LNCAP (cell line): ENCODE results near the gene CARHSP1.

Source experiments
- CTCF ChIP-seq: fragments of 450-650 bp; IDR thresholded peaks from 2 replicates; pipeline ENCODE4 v1.5.1; 2017; ENCODE audit warnings: mild to moderate bottlenecking

The CARHSP1 gene

GRCh38 chr16:8864480-8865110 lies 4.2 kb downstream of the CARHSP1 start:
- TF ChIP-seq CTCF: no peak

DNA sequence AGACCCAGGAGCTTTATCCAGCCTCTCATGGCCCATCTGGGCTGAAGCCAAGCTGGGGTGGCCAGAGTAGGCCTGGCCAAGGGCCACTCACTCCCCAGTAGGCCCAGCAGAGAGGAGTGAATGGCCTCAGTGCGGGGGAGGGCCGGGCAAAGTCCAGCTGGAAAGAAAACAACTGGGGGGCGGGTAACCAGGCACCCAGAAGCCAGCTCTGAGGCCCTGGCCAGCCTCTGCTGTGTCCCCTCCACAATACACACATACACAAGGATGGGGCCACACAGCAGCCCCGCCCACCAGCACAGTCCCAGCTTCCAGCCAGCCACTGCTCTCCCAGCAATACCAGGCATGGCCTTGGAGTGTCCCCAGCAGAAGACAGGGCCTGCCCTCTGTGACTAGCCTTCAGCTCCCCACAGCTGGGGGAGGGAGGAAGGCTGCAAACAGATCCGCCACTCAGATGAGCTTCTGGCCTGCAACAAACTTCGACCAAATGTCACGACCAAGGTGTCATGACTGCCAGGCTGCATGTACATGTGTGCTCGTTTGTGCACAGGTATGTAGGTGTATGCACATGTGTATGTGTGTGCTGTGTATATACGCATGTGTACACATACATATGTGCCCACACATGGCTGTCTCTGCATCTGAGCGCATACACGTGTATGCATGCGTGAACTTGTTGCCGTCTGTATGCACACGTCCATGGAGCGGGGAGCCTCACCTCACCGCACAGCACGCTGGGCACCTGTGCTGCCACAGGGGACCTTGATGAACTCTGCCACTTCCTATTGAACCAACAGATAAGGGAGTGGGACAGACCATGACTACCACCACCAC lies 5.0 kb downstream of the CARHSP1 start:
- TF ChIP-seq CTCF: no peak

DNA sequence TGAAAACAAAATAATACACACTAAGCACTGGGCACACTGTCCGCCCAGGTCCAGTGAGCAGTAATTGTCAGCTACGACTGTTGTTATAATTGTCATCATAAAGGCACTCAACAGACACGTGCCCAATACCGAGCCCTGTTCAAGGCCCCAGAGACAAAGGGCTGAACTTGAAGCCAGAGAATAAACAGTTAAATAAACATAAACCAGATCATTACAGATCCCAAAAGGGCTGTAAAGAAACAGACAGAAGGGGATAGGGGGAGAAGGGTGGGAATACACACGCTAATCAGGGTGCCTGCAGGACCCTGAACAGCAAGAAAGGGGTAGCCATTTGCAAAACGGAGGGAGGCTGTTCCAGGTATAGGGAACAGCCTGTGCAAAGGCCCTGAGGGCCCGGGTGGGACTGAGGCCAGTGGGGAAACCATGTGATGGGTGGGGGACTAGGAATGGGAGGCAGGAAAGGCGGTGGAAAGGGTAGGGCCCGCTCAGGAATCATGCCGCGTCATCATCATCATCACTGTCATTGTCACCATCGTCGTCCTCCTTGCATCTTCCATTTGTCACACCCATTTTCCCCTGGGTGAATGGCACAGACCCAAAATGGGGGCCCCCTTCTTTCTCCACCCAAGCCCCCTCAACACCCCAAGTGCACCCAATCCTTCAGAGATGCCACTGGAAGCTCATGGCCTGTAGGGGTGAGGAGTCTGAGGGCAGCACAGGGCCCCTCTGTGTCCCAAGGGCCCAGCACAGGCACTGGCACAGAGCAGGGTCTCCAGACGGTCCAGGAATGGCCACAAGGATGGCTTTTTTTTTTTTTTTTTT lies 6.3 kb downstream of the CARHSP1 start:
- no peak for TF ChIP-seq CTCF

DNA sequence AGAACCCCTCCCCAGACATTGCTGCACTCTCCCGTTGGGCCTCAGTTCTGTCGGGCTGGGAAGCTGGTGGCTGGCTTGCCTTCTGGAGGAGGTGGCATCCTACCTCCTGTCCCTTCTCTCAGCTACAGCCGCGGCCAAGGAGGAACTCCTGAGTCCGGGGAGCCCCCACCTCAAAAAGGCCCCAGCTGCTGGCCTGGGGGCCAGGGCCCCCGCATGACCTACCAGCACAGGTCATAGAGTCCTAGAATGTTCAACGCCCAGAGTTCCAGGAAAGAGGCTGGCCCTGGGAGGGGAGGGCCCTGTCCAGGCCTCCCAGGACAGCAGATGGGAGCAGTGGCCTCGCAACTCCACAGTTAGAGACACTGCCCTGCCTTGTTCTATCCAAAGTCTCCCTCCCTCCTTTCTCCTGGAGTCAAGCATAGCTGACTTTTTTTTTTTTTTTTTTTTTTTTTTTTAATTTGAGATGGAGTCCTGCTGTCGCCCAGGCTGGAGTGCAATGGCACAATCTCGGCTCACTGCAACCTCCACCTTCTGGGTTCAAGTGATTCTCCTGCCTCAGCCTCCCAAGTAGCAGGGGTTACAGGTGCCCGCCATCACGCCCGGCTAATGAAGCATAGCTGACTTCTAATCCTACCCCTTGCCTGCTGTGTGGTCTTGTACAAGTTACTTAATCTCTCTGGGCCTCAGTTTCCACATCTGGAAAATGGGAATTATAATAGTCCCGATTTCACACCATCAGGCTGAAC lies 7.1 kb downstream of the CARHSP1 start:
- TF ChIP-seq CTCF: no peak

DNA sequence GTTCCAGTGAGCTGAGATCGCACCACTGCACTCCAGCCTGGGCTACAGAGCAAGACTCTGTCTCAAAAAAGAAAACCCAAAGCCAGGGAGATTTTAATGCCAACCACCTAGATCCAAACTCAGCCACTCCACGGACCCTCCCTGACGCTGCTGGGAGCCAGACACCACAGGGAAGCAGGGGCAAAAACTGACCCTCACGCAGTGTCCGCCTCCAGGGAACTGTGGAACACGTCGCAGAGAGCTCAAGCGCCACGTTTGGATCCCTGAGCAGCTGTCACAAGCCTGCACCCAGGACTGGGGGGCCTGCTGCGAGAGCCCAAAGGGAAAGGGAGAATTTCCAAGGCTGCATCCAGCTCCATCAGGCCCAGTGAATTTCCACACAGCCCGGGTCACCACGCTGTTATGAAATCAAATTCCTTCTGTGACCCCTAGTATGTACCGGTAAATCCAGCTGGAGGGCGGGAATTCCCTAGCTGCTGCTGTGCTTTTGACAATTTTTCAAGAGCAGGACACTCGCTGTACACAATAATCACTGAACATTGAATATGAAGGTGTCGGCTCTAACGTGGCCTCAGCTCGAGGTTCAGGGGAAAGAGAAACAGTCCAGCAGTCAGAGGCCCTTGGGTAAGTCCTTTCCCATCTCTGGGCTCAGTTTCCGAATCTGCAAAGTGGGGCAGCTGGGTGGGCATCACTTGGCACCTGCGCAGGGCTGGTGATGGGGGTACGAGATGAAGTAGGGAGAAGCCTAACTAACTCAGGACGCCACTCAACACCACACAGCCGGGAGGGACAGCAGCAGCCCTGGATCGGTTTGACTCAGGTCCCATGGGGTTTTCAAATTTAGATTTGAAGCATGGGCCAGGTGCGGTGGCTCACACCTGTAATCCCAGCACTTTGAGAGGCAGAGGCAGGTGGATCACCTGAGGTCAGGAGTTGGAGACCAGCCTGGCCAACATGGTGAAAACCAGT lies 8.6 kb downstream of the CARHSP1 start:
- TF ChIP-seq CTCF: no peak

DNA sequence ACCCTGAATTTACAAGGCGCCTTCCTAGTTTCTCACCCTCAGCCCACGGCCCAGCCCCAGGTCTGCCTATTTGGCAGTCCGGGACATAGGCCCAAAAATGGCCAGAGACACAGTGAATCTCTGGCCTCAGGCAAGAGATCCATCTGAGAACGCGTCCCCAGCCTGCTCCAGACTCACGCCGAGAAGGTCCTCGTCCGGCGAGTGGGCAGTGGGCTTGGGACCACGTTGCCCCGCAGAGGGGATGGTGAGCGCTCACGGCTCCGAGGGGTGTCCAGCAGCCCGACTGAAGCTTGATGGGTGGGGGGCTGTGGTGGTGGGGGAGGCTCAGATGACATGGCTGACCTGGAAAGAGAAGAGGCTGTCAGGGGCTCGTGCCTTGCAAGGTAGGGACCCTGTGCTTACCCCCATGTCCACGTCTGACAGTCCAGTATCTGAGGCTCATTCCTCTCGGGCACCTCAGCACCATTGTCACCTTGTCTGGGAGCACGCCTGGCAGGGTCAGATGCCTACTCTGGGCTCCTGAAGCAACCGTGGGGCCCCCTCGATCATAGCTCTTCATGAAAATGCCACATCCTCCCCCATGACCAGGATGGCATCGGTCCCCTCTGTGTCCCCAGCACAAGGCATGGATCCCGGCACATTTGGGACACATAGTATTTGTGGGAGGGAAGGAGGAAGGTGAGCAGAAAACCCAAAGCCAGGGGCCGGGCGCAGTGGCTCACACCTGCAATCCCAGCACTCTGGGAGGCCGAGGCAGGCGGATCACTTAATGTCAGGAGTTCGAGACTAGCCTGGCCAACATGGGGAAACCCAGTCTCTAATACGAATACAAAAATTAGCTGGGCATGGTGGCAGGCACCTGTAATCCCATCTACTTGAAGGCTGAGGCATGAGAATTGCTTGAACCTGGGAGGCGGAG lies 9.6 kb downstream of the CARHSP1 start:
- no peak for TF ChIP-seq CTCF
